ENCODE results near the gene DDX4. TPM values are rescaled to one million over a fixed set of nuclear protein-coding genes. Genes with fewer than 3 reads are reported as not detected.
"Not testable (repeated sequence)": the region's sequence is repeated elsewhere in the genome, so short reads cannot be mapped to it uniquely, and the experiment has no call there.

The DDX4 gene
- total RNA-seq, 1 donor, result under 0.01 TPM

GRCh38 chr5:55694152-55694830, 43.6 kb upstream of the DDX4 start:
- DNase-seq (ENCODE audit: insufficient read length, low spot score, missing footprints), result peak; percentile 84
- no peaks in the 10 kb centered on the region for H3K79me2 ChIP-seq (ENCODE audit: insufficient read depth, low read length)
- H3K27me3 ChIP-seq (ENCODE audit: insufficient read depth, low read length), result no peaks in the 10 kb centered on the region
- H2AFZ ChIP-seq (ENCODE audit: low read length), result no peak overlapping the region
- H3K27ac ChIP-seq (ENCODE audit: low read depth, low read length), result no peak overlapping the region
- peaks cover 6% of the 10 kb centered on the region for H3K36me3 ChIP-seq (ENCODE audit: insufficient read depth, low read length)
- no peak overlapping the region for H3K4me2 ChIP-seq (ENCODE audit: insufficient read depth, low read length)
- no peak overlapping the region for H3K4me3 ChIP-seq (ENCODE audit: insufficient read depth, low read length)
- no peaks in the 10 kb centered on the region for H3K9me3 ChIP-seq (ENCODE audit: low read depth, low read length)
- H4K20me1 ChIP-seq (ENCODE audit: insufficient read depth, low read length), result no peaks in the 10 kb centered on the region
- H3K4me1 ChIP-seq (ENCODE audit: insufficient read depth, low read length), result no peaks in the 10 kb centered on the region
- TF ChIP-seq, protein P1, sequence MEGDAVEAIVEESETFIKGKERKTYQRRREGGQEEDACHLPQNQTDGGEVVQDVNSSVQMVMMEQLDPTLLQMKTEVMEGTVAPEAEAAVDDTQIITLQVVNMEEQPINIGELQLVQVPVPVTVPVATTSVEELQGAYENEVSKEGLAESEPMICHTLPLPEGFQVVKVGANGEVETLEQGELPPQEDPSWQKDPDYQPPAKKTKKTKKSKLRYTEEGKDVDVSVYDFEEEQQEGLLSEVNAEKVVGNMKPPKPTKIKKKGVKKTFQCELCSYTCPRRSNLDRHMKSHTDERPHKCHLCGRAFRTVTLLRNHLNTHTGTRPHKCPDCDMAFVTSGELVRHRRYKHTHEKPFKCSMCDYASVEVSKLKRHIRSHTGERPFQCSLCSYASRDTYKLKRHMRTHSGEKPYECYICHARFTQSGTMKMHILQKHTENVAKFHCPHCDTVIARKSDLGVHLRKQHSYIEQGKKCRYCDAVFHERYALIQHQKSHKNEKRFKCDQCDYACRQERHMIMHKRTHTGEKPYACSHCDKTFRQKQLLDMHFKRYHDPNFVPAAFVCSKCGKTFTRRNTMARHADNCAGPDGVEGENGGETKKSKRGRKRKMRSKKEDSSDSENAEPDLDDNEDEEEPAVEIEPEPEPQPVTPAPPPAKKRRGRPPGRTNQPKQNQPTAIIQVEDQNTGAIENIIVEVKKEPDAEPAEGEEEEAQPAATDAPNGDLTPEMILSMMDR (IDR thresholded peaks at IDR 0.05; ENCODE audit: extremely low read depth, low read depth, low read length), result peak; percentile 60

DNA sequence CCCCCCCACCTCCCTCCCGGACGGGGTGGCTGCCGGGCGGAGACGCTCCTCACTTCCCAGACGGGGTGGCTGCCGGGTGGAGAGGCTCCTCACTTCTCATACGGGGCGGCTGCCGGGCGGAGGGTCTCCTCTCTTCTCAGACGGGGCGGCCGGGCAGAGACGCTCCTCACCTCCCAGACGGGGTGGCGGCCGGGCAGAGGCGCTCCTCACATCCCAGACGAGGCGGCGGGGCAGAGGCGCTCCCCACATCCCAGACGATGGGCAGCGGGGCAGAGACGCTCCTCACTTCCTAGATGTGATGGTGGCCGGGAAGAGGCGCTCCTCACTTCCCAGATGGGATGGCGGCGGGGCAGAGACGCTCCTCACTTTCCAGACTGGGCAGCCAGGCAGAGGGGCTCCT, 41.2 kb upstream of the DDX4 start:
- not testable (repeated sequence) for H3K36me3 ChIP-seq (ENCODE audit: insufficient read depth, low read length)

GRCh38 chr5:55699041-55699688, 38.7 kb upstream of the DDX4 start:
- Histone ChIP-seq H3K4me3 (ENCODE audit: insufficient read depth, low read length) (no peak overlapping the region), H3K9me3 (ENCODE audit: low read depth, low read length) (no peaks in the 10 kb centered on the region), H2AFZ (ENCODE audit: low read length) (no peak overlapping the region), H3K36me3 (ENCODE audit: insufficient read depth, low read length) (peaks cover 6% of the 10 kb centered on the region), H3K4me1 (ENCODE audit: insufficient read depth, low read length) (no peaks in the 10 kb centered on the region), H4K20me1 (ENCODE audit: insufficient read depth, low read length) (no peaks in the 10 kb centered on the region), H3K27me3 (ENCODE audit: insufficient read depth, low read length) (no peaks in the 10 kb centered on the region), H3K27ac (ENCODE audit: low read depth, low read length) (no peak overlapping the region), H3K79me2 (ENCODE audit: insufficient read depth, low read length) (no peaks in the 10 kb centered on the region), H3K4me2 (ENCODE audit: insufficient read depth, low read length) (no peak overlapping the region)
- no peak for DNase-seq (ENCODE audit: insufficient read length, low spot score, missing footprints)
- TF ChIP-seq, protein P1 (IDR thresholded peaks at IDR 0.05; ENCODE audit: extremely low read depth, low read depth, low read length), result no peak

More for the DNA sequence above, 41.2 kb upstream of the DDX4 start:
- H3K9me3 ChIP-seq (ENCODE audit: low read depth, low read length); H3K4me1 ChIP-seq (ENCODE audit: insufficient read depth, low read length); H3K4me2 ChIP-seq (ENCODE audit: insufficient read depth, low read length); H3K27me3 ChIP-seq (ENCODE audit: insufficient read depth, low read length); H3K4me3 ChIP-seq (ENCODE audit: insufficient read depth, low read length); H3K79me2 ChIP-seq (ENCODE audit: insufficient read depth, low read length); H4K20me1 ChIP-seq (ENCODE audit: insufficient read depth, low read length); DNase-seq (ENCODE audit: insufficient read length, low spot score, missing footprints); H2AFZ ChIP-seq (ENCODE audit: low read length); H3K27ac ChIP-seq (ENCODE audit: low read depth, low read length): not testable (repeated sequence)

- TF ChIP-seq, protein P1 (IDR thresholded peaks at IDR 0.05; ENCODE audit: extremely low read depth, low read depth, low read length), result no peak
- DNase-seq (ENCODE audit: insufficient read length, low spot score, missing footprints), result no peak
- Histone ChIP-seq H3K27me3 (ENCODE audit: insufficient read depth, low read length) (no peaks in the 10 kb centered on the region), H3K9me3 (ENCODE audit: low read depth, low read length) (no peaks in the 10 kb centered on the region), H4K20me1 (ENCODE audit: insufficient read depth, low read length) (no peaks in the 10 kb centered on the region), H3K4me1 (ENCODE audit: insufficient read depth, low read length) (no peaks in the 10 kb centered on the region), H3K27ac (ENCODE audit: low read depth, low read length) (no peak overlapping the region), H3K4me3 (ENCODE audit: insufficient read depth, low read length) (no peak overlapping the region), H2AFZ (ENCODE audit: low read length) (no peak overlapping the region), H3K36me3 (ENCODE audit: insufficient read depth, low read length) (peaks cover 6% of the 10 kb centered on the region), H3K79me2 (ENCODE audit: insufficient read depth, low read length) (no peaks in the 10 kb centered on the region), H3K4me2 (ENCODE audit: insufficient read depth, low read length) (no peak overlapping the region)
These were observed 37.1 kb upstream of the DDX4 start for GRCh38 chr5:55700745-55701144.

Measured in osteoblast (primary cell).